G401 (cell line): Measurements from ENCODE around the gene GPRC5A. TPM values are rescaled to one million over a fixed set of nuclear protein-coding genes. Genes with fewer than 3 reads are reported as not detected.
A peak's percentile ranks its signal among the peaks of the same experiment; 100 is the strongest.

ENCODE experiments used
- DNase-seq: peaks from one replicate; pipeline ENCODE4 v3.0.0-alpha.2; 2015; ENCODE audit warnings: low spot score
- in situ Hi-C: cut with HindIII; loops from 2 replicates; pipeline ENCODE4 v1.10.0; 2016; ENCODE audit warnings: low sequenced_read_pairs, mixed read lengths
- total RNA-seq: library from RNA; depleted of rRNA; stranded (reverse); fragments of >200 nt; shearing (Covaris generic); gene quantifications from 2 replicates; pipeline ENCODE4 v1.2.3, GENCODE V29; 2014

The GPRC5A gene
- total RNA-seq, 1 experiment from 2014 or later = 23.8 TPM

GRCh38 chr12:12907552-12907951, 16.2 kb downstream of the GPRC5A start:
- DNase-seq = no peak
- in situ Hi-C loops = no loop called here

GRCh38 chr12:12908252-12908651, 16.9 kb downstream of the GPRC5A start:
- DNase-seq = no peak
- in situ Hi-C loops = no loop called here

DNA sequence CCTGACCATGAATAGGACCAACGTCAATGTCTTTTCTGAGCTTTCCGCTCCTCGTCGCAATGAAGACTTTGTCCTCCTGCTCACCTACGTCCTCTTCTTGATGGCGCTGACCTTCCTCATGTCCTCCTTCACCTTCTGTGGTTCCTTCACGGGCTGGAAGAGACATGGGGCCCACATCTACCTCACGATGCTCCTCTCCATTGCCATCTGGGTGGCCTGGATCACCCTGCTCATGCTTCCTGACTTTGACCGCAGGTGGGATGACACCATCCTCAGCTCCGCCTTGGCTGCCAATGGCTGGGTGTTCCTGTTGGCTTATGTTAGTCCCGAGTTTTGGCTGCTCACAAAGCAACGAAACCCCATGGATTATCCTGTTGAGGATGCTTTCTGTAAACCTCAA, 17.3 kb downstream of the GPRC5A start:
- in situ Hi-C loops = no loop called here
- no peak for DNase-seq

DNA sequence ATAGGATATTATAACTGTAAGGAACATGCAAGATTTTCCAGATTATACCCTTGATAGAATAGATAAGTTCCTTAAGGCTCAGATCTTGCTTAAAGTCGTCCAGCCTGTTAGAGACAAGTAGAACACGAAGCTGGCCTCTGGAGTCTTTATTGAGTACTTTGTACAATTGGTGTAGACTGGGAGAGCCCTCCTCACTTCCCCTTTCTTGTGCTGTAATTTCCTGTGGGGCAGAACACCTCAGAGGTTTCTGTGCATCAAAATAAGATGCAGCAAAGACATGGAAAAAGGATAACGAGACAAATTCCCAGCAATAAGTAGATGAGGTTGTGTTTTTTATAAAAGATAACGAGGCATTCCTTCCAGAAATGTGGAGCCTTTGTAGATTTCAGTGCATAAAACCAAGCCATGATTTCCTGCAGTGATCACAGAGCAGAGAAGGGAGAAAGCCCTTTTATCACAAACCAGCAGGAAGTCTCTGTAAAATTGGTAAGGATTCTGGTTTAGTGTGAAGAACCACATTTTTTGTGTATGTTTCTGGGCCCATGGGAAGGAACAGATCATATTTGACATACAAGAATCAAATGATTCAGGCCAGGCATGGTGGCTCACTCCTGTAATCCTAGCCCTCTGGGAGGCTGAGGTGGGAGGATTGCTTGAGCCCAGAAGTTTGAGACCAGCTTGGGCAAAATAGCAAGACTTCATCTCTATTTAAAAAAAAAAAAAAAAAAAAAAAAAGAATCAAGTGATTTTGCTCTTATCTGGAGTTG, 18.0 kb downstream of the GPRC5A start:
- in situ Hi-C loops = no loop called here
- DNase-seq = no peak

GRCh38 chr12:12909995-12910420, 18.6 kb downstream of the GPRC5A start:
- in situ Hi-C loops = no loop called here
- no peak for DNase-seq

DNA sequence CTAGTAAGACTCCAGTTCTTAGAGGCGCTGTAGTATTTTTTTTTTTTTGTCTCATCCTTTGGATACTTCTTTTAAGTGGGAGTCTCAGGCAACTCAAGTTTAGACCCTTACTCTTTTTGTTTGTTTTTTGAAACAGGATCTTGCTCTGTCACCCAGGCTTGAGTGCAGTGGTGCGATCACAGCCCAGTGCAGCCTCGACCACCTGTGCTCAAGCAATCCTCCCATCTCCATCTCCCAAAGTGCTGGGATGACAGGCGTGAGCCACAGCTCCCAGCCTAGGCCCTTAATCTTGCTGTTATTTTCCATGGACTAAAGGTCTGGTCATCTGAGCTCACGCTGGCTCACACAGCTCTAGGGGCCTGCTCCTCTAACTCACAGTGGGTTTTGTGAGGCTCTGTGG, 21.3 kb downstream of the GPRC5A start:
- in situ Hi-C loops = no loop called here
- DNase-seq = no peak

DNA sequence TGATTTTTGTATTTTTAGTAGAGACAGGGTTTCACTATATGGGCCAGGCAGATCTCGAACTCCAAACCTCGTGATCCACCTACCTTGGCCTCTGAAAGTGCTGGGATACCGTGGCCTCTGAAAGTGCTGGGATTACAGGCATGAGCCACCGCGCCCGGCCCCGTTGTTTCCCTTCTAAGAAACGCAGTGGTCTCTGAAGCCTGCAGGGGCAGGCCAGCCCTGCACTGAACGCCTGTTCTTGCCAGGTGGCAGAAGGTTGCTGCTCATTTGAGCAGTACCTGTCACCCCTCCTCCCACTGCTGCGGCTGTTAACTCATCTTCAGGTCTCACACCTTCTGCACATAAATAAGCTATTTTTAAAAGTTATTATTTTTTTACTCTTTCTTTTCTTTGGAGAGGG, 24.3 kb downstream of the GPRC5A start:
- peak; percentile 35 for DNase-seq
- in situ Hi-C loops = no loop called here

DNA sequence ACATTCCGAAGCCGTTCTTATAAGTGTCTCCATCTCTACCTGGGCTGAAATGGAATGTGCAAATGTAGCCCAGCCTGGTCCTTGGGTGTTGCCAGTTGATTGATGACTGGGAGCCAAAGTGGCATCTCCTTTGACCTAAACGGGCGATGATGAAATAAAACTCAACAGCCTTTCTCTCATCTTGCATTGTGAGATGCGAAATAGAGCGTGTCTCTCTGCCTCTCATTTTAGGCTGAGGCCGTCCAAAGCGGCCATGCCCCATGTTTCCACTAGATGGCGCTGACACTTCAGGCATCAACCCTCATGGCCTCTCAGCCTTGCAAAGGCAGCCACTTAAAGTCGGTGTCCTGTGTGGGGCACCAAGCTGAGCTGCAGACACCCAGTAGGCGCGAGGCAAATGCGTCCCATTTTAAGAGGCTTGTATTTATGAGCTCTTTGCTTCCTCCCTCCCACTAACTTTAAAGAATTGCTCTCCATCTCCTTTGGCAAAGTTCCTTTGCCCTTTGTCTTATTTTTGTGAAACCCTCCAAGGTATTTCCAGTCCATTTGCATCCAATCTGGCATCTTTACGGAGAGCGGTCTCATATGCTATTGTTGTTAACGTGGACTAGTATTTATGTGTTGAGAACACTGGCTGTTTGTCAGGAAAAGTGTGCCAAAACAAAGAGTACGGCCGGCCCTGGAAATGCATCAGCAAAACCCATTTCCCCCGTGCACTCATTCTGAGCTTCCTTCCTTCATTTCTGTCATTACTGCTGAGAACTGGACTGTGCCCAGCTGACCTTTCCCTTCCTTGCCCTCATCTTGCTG, 25.0 kb downstream of the GPRC5A start:
- peak; percentile 92 for DNase-seq
- in situ Hi-C loops = no loop called here

- in situ Hi-C loops = no loop called here
- no peak for DNase-seq
Measured at GRCh38 chr12:12917517-12917916, 26.2 kb downstream of the GPRC5A start.

- in situ Hi-C loops = no loop called here
Measured at GRCh38 chr12:12918781-12919389, 27.5 kb downstream of the GPRC5A start.

GRCh38 chr12:12919666-12920435, 28.5 kb downstream of the GPRC5A start:
- DNase-seq = no peak
- in situ Hi-C loops = no loop called here

More at GRCh38 chr12:12918781-12919389, 27.5 kb downstream of the GPRC5A start:
- no peak for DNase-seq

- peak; percentile 26 for DNase-seq
- in situ Hi-C loops = no loop called here
Measured at GRCh38 chr12:12922191-12922616, 30.8 kb downstream of the GPRC5A start.

- in situ Hi-C loops = no loop called here
- no peak for DNase-seq
Measured at GRCh38 chr12:12922978-12923377, 31.6 kb downstream of the GPRC5A start.

- DNase-seq = no peak
- in situ Hi-C loops = no loop called here
Measured at GRCh38 chr12:12924169-12924568, 32.8 kb downstream of the GPRC5A start.

DNA sequence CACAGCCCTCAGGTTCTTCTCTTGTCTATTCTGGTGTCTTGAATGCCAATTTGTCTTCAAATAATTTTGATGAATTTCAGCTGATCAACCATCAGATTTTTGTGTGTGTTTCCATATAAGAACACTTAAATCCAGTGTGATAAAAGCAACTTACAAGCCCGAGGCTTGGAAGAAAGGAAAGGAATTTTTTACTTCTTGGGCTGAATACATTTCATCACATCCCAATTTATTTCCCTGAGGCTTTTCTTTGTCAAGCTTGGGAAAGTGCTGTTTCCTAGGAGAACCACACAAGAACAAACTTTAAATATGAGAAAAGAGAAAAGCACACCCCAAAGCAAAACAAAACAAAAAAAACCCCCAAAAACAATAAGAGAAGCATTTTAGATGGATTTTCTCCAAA, 34.0 kb downstream of the GPRC5A start:
- in situ Hi-C loops = no loop called here
- no peak for DNase-seq

GRCh38 chr12:12926571-12927071, 35.3 kb downstream of the GPRC5A start:
- in situ Hi-C loops = no loop called here
- DNase-seq = no peak

DNA sequence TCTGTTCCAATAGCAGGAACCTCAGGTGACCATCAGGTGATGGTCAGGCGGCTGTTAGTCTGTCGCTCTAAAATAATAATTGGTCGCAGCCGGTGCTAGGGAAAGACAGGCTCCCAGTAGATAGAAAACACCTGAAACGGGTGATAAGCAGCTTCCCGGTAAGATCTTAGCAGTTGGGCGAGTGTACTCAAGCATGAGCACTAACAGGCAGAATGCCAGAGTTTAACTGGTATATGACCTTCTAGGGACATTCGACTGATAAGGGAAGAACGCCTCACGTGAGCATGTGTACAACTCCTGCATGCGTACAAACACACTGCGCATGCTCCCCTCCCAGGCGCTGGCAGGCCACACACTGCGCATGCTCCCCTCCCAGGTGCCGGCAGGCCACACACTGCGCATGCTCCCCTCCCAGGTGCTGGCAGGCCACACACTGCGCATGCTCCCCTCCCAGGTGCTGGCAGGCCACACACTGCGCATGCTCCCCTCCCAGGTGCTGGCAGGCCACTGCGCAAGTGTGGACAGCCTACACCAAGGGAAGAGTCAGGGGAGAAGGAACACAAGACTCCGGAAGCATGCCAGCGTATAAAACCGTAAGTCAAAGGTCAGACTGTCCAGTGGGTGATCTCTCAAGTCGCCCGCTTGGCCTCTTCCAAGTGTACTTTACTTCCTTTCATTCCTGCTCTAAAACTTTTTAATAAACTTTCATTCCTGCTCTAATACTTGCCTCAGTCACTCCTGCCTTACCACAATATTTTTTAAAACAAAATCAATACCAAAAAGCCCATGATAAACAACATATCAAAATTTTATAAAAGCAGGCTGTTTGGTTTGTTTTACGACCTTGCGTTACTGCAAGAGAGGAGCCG, 36.1 kb downstream of the GPRC5A start:
- in situ Hi-C loops = no loop called here
- no peak for DNase-seq

DNA sequence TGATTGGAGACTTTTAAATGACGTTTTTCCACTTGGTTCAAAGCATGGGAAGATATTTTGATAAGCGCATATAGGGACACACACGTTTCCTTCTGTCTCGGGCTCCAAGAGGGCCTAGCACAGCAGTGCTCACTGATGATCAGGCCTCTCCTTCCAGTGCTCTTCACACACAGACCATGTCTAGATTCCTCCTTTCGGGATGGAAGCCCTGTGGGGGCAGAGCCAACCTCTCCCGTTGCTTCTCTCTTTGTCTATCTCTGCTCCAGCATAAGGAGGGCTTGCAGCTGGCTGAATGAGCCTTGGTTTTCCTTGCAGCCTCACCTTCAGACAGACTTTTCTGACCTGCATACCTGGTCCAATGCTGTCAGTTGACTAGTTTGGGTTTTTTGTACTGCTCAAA, 38.3 kb downstream of the GPRC5A start:
- in situ Hi-C loops = no loop called here
- DNase-seq = no peak
